HG03045 (cell line): ENCODE measurements around the gene TSPAN10.
"Not testable (repeated sequence)": the region's sequence is repeated elsewhere in the genome, so short reads cannot be mapped to it uniquely, and the experiment has no call there.

Source experiments
- ATAC-seq: cut with Tn5 transposase; IDR thresholded peaks from one replicate; pipeline ENCODE4 v1.9.1; 2021; ENCODE audit warnings: mild to moderate bottlenecking, moderate library complexity; ENCODE audit not compliant: unreplicated experiment

The TSPAN10 gene

DNA sequence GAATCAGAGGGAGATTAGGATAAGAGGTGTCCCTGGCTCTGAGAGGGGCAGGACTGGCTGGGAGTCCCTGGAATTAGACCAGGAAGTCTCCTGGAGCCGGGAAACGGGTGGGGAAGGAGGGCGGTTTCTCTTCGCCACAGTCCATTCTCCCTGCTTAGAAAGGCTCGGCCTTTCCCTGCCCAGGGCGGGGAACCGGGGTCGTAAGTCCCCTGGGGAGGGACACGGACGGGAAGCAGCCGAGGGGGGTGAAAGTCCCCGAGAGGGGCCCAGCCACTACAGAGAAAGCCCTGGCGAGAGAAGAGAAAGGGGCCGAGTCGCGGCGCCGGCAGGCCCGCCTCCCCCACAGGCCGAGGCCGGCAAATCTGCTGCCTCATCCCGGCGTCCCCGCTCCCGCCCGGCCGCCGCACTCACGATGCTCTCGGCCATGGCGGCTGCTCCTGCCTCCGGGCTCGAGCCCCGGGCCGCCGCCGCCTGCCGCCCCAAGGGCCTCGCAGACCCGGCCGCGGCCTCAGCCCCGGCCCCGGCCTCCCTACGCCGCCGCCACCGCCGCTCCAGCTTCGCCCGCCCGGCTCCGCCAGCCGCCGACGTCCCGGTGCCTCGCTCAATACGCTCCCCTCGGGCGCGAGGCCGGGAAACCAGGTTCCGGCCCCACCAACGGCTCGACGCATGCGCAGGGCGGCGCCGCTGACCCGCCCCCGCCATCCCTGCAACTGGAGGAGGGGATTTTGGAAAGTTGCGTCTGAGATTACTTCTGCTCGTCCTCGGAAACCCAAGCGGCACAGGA lies at the start of gene TSPAN10, which contains the start of gene NPLOC4:
TSPAN10 (plus strand) TSS at position 692 of the 784 bp plus-strand sequence. CDS start 5,217 bp downstream, outside the sequence.
NPLOC4 (minus strand) TSS at position 608 of the 784 bp plus-strand sequence; CDS start at position 426, 182 bp downstream.
- ATAC-seq, result peak; percentile 72

DNA sequence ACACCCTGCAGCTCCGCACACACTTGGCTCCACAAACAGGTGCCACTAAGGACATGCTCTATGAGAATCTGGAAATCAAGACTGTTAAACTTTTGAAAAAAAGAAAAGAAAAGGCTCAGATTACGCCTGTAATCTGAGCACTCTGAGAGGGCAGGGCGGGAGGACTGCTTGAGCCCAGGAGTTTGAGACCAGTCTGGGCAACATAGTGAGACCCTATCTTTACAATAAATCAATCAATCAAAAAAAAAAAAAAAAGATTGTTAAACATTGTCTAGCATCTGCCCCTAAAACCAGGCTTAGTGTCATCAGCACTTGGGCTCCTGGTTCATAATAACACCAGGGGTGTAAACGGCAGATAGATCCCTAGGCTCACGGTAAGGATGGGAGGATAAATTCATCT lies 47.4 kb upstream of the TSPAN10 start:
- ATAC-seq, result no peak

DNA sequence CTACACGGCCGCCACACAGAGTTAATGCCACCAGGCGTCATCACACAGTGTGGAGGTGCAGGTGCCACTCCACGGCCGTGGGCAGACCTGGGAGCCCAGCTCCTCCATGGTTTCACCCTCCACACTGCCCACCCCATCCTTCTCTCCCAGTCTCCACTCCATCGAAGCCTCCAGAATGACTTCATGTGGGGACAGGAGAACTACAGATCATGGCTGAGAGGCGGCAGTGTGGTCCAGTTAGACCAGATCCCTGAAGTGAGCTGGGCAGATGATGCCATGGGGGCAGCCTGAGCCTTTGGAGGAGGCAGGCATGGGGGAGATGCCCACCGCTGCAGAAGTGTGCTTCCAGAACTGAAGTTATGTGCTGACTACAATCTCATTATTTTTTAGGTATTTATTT lies 46.9 kb upstream of the TSPAN10 start:
- no peak for ATAC-seq

DNA sequence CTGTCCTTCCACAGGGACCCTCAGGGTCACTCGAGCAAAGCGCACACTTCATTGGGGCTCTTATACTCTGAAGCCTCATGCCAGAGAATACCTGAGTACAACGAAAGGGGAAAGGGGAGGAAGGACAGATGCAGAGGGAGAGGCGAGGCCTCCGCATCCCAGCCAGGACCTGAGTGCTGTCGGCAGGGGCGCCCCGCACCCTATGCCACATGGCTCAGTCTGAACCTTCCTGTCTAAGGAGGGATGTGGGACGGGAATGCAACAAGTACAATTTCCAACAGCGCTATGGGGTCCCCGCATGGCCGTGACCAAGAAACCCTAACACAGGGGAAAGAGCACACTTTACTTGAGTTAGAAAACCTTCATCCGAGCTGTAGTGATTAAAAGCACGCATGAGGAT lies 45.0 kb upstream of the TSPAN10 start:
- no peak for ATAC-seq

DNA sequence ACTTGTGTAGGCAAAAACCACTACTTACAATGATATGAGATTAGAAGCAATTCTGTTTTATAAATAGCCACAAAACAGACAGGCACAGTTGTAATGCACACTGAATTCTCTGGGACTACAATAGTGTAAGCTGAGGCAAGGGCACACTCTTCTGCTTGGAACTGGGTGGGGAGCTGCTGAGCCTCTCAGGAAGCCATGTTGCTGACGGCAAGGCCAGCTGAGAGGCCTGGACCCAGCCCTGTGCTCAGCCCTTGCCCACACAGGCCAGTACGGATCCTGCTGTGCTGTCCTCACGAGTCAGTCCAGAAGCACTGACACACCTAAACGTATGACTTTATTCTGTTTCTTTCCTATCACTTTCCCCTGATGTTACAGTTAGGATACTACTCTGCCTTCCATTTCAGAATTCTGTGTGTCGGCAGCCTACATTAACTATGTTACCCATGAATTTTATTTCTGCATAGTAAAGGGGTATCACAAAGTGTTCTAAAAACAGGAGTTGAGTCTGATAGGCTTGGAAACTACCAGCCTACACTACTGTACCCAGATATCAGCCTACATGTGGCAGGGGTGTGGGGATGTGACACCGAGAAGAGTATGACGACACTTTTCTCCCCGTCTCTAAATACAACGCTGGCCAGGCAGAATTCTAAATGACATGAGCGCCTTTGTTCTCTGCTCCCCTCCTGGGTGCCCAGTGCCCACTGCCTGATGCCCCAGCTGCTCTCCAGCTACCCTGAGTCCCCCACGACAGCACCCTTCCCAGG lies 43.7 kb upstream of the TSPAN10 start:
- ATAC-seq, result no peak

DNA sequence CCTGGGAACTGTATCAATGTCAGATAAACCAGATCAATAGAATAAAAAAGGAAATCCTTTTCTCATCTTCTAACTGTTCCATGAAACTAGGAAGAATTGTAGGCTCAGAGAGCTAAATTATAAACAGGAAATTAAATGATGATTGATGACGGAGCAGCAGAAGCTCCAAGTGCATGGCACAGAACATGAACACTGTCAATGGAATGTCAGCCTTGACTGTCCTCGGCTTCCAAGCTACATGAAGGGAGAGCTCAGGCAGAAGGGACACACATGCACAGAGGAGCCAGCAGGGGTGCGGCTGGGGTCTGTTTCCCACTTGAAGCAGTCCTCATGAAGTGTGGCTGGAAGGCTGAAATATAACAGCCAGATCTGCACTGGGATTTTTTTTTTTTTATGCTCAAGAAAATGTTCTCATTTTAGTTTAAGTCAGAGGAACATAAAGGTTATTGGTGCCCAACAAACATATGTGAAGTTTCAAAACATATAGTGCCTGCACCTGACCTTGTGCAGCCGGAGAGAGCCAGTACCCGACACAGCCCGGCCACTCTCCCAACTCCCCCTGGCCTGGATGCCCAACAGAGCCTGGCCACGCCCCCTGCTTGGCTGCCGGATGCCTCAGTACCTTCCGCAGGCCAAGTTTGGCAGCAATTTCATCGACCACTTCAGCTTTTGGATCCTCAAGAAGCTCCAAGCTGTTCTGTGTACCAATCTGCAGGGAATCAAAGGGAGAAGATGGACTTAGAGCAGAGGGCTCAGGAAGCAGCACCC lies 37.1 kb upstream of the TSPAN10 start:
- no peak for ATAC-seq

DNA sequence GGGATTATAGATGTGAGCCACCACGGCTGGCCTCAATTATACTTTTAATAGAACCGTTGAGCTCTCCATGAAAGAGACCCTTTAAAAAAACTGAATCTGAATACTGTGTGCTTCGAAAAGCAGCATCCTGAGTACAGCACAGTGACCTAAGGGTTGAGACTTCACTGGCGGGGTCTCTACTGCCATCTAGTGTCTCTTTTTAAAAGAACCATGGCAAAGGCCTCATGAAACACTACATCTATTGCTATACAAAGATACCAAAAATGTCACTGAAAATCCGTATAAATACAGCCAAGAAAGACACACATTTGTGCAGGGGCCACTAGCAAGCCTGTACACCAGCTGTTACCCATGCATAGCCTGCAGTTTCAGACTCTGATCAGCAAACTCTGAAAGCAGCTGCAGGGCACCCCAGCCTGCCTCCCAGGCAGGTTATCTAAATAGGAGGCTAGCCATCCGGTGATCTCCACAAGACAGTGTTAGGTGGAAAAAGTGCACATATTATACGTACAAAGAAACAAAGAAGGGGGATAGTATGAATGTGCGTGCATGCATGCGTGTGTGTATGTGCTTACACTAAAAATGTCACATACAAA lies 35.4 kb upstream of the TSPAN10 start:
- ATAC-seq, result no peak

DNA sequence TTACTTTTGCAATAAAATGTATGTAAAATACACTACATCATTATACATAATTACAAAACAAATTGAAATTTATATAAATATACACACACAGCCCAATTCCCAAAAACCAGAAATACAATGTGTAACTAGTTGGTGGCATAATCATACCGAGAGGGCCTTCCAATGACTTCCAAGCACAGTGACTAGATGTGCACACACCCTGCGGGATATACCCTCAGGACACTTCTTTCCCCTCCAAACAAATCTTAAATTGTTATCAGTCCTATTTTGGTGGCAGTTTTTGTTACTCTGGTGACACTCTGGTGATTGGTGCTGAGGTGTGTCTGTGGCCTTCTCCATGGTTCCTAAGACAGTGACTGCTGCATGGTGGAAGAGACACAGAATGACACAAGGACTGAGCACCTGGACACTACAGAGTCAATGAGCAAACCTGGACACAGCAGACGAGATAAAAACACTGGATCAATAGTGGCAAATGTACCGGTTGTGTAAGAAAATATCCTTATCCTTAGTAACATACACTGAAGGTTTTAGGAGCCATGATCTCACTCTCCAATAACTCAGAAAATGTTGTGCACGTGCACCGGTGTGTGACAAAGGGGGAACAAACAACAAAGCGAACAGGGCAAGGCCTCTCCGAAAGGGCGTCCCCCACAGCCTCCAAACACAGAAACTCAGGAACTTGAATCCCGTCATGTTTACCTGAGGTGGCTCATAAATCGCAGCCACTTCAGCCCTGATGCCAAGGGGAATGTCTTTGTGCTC lies 33.0 kb upstream of the TSPAN10 start:
- ATAC-seq, result no peak

DNA sequence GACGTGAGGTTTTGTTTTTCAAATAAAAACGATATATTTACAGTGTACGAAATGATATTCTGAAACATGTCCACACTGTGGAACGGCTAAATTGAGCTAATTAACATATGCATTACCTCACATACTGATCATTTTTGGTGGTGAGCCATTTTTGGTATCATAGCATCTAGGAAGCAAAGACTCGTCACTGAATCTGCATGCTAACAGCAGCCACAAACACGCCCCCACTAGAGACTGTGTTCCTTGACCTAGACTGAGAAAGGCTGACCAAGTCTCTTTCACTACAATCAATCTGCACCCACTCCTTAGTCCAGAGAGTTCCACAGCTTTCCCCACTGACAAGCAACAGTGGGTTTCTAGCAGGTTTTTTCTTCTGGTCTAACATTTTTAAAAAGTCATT lies 29.6 kb upstream of the TSPAN10 start:
- no peak for ATAC-seq

DNA sequence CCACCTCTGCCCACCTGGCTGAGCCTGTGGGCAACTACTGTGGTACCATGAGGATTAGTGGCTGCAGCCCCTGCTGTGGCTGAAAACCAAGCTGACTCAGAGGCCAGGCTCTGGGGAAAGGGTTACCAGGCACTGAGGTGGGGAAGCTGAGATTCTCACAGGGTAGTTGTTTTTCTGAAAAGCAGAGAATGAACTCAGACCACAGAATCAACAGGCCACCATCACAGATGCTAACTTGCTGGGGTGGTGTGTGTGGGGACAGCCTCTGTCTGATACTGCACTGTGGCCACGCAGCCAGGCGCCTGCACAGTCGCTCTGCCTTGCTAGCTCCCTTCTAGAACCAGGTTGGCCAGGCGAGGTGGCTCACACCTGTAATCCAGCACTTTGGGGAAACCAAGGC lies 28.9 kb upstream of the TSPAN10 start:
- no peak for ATAC-seq

DNA sequence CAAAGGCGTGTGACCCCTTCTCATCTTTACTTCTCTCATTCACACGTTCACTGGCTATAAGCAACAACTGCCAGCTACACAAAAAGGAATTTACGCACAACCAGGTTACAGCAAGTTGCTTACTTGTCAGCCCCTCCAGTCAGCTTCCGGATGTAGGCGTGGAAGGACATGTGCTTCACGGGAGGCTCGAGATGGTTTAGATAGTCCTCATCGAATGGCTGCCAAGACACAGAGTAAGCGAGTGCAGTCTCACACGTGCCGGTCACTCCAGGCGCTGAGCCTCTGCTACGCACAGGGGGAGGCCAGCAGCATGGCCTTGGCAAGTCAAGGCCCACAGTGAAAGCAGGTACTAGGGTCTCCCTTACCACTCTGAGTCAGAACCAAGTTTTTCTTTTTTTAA lies 28.4 kb upstream of the TSPAN10 start:
- no peak for ATAC-seq

DNA sequence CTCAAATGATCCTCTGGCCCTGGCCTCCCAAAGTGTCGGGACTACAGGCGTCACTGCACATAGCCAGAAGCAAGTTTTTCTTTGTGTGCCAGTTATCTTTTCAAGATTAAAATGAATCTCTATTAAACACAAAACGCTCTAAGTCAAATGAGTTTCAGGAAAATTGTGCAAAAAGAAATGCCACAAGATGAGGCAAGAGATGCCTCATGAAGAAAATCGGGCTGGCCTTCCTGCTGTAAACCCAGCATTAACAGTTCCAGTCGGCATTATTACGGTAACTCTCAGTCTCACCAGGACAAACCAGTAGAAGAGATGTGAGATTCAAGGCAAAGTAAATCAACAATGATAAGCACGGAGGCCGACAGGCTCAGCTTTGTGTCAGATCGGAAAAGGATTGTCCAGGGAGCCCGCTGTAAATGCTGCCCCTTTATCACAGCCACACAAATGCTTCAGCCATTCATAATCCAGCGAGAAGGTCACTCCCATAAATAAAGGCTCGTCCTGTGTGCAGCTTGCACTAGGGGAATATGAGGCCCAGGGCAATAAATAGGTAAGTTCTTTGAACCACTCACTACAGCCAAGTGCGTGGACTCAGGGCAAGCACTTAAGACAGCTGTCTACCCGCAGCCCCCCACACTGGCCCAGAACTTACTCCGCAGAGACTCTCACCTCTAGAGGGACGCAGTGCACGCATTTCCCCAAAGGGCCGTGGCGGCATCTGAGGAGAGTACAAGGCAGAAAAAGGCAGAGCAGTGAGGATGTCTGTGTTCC lies 27.3 kb upstream of the TSPAN10 start:
- no peak for ATAC-seq

DNA sequence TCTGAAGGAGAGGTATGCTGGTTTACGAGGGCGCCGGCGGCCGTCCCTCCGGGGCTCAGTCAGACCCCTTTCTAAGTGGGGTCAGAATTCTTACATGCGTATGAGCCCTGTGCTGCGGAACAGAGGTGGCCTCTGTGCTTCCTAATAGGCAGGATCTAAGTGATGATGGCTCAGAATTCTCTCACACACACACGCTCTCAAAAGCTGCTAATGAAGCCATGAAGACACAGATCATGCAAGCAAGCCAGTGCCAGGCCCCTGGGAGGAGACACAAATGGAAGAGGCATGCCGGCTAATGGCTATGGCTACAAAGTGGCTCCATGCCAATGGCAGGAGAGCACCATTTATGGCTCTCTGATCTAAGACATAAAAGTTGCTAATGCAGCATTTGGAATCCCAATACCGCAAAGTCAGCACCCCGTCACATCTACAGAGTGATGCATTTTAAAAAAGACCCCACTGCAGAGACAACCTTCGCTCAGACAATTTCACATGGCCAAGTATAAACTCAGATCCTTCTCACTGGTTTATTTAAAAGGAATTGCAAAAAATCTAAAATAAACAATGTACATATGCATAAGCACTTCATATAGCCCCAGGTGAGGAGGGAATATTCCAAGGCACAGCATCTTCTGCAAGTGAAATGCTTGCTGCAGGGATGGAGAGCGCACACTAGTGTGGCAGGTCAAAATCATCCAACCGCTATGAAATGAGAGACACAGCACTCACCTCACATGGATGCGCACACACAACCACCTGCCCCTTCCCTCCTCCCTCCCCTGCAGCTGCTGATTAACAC lies 24.6 kb upstream of the TSPAN10 start:
- no peak for ATAC-seq

DNA sequence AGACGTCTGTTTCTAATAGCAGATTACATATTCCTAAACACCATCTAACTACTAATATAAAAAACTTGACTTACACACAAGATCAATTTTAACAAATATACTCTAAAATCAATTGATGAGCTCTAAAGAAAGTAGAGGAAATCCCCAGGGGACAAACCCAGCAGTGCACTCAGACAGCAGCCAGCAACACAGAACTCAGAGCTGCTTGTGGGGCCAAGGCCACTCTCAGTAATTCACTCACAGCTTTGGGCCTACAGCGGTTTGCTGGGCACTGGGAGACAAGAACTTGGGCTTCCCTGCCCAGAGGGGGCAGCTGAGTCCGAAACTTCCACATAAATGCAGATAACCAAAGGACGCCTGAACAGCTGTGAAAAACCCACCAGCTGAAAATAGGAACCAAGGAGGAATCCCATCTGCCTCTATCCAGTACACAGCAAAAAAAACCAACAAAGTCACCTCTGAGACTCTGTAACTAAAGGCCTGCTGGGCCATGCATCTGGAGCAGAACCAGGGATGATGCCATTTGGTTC lies 21.5 kb upstream of the TSPAN10 start:
- ATAC-seq, result no peak

DNA sequence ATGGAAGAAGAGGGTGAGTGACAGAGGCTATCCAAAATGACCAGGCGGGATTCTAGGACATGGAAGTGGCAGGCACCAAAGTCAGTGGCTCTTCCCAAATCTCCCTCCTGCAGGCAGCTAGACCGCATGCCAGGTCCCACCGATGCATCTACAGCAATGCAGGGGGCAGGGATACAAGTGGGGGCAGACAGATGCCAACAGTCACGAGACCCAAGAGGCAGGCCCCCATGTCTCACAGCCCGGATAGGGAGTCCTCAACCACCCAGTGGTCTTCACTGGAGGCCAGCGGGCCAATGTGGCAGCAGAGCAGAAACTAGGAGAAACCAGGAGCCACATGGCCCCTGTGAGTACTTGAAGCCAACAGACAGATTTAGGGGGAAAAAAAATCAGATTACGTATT lies 20.1 kb upstream of the TSPAN10 start:
- ATAC-seq, result no peak

DNA sequence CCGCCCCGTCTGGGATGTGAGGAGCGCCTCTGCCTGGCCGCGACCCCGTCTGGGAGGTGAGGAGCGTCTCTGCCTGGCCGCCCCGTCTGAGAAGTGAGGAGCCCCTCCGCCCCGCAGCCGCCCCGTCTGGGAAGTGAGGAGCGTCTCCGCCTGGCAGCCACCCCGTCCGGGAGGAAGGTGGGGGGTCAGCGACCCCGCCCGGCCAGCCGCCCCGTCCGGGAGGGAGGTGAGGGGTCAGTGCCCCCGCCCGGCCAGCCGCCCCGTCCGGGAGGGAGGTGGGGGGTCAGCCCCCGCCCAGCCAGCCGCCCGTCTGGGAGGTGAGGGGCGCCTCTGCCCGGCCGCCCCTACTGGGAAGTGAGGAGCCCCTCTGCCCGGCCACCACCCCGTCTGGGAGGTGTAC lies 18.7 kb upstream of the TSPAN10 start:
- ATAC-seq, result not testable (repeated sequence)

DNA sequence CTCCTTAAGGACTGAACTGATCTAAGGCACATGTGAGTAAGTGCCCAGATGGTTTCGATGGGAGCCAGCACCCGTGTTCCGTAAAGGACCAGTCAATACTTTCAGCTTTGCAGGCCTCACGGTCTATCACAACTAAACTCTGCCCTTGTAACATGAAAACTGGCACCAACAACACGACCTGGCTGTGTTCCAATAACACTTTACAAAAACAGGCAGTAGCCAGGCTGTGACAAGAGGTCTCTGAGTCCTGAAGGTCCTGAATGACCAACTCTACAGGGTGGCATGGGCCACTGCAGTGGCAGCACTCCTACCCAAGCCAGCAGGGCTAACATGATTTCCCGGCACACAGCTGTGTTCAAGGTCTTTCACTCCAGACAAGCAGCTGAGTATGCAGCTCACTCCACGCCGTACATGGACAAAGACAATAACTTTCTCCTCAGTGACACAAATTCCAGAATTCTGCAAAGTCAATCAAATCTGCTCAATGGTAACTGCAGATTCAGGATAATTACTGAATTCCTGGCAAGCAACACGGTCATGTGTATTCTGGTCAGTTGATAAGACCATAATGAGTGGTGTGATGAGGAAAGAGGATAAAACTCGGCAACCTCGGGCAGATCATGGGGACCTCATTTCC lies 15.4 kb upstream of the TSPAN10 start:
- ATAC-seq, result no peak

DNA sequence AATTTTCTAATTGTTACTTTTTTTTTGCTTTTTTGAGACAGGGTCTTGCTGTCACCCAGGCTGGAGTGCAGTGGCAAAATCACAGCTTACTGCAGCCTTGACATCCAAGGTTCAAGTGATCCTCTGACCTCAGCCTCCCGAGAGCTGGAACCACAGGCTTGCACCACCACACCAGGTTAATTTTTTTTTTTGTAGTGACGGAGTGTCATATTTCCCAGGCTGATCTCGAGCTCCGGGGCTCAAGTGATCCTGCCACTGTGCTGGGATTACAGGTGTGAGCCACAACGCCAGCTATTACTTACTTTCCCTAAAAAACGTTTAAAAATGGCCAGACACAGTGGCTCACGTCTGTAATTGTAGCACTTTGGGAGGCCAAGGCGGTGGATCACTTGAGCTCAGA lies 6.7 kb upstream of the TSPAN10 start:
- no peak for ATAC-seq
